SK-N-SH treated with all-trans-retinoic acid at 6 μM for 48 hours (cell line): Measurements from ENCODE around the gene SRPRB.

Experiments used
- ARNTL ChIP-seq: fragments of 450-650 bp; formaldehyde crosslinking; IDR thresholded peaks from 2 replicates; pipeline ENCODE4 v1.5.0; 2020; ENCODE audit warnings: low read depth, mild to moderate bottlenecking, moderate library complexity, borderline replicate concordance
- ESRRG ChIP-seq: fragments of 250-450 bp; sonication (Bioruptor Pico); IDR thresholded peaks from 2 replicates; pipeline ENCODE4 v1.6.1; 2021; ENCODE audit warnings: mild to moderate bottlenecking
- GLIS3 ChIP-seq: fragments of 250-450 bp; sonication (Bioruptor Pico); IDR thresholded peaks from 2 replicates; pipeline ENCODE4 v1.5.0; 2020; ENCODE audit warnings: mild to moderate bottlenecking, moderate library complexity
- ISL1 ChIP-seq: fragments of 250-450 bp; sonication (Bioruptor Pico); IDR thresholded peaks from 2 replicates; pipeline ENCODE4 v2.1.2; 2022; ENCODE audit warnings: mild to moderate bottlenecking, moderate library complexity
- OSR1 ChIP-seq: fragments of 250-450 bp; sonication (Bioruptor Pico); IDR thresholded peaks from 2 replicates; pipeline ENCODE4 v1.8.0; 2022; ENCODE audit warnings: moderate library complexity, mild to moderate bottlenecking, inconsistent platforms
- RARB ChIP-seq: fragments of 250-450 bp; sonication (Bioruptor Pico); IDR thresholded peaks from 2 replicates; pipeline ENCODE4 v1.8.0; 2021; ENCODE audit warnings: mild to moderate bottlenecking, moderate library complexity
- SNAI2 ChIP-seq: fragments of 250-450 bp; sonication (Bioruptor Pico); IDR thresholded peaks from 2 replicates; pipeline ENCODE4 v1.5.0; 2020; ENCODE audit warnings: mild to moderate bottlenecking, moderate library complexity
- ZC3H10 ChIP-seq: fragments of 250-450 bp; sonication (Bioruptor Pico); IDR thresholded peaks from 2 replicates; pipeline ENCODE4 v1.5.1; 2021; ENCODE audit warnings: mild to moderate bottlenecking, moderate library complexity
- ZNF70 ChIP-seq: fragments of 450-650 bp; formaldehyde crosslinking; IDR thresholded peaks from 2 replicates; pipeline ENCODE4 v1.5.0; 2020; ENCODE audit warnings: mild to moderate bottlenecking, moderate library complexity
- ZNF8 ChIP-seq: fragments of 450-650 bp; formaldehyde crosslinking; IDR thresholded peaks from 2 replicates; pipeline ENCODE4 v1.5.0; 2020; ENCODE audit warnings: mild to moderate bottlenecking, moderate library complexity
- TF ChIP-seq, protein P1 (sequence below): fragments of 250-450 bp; sonication (Bioruptor Pico); IDR thresholded peaks from 2 replicates; pipeline ENCODE4 v1.8.0; 2020; ENCODE audit warnings: mild to moderate bottlenecking, moderate library complexity, borderline replicate concordance
- TF ChIP-seq, protein P2 (sequence below): fragments of 250-450 bp; sonication (Bioruptor Pico); IDR thresholded peaks from 2 replicates; pipeline ENCODE4 v1.5.1; 2020; ENCODE audit warnings: low read depth, mild to moderate bottlenecking, moderate library complexity

DNA sequence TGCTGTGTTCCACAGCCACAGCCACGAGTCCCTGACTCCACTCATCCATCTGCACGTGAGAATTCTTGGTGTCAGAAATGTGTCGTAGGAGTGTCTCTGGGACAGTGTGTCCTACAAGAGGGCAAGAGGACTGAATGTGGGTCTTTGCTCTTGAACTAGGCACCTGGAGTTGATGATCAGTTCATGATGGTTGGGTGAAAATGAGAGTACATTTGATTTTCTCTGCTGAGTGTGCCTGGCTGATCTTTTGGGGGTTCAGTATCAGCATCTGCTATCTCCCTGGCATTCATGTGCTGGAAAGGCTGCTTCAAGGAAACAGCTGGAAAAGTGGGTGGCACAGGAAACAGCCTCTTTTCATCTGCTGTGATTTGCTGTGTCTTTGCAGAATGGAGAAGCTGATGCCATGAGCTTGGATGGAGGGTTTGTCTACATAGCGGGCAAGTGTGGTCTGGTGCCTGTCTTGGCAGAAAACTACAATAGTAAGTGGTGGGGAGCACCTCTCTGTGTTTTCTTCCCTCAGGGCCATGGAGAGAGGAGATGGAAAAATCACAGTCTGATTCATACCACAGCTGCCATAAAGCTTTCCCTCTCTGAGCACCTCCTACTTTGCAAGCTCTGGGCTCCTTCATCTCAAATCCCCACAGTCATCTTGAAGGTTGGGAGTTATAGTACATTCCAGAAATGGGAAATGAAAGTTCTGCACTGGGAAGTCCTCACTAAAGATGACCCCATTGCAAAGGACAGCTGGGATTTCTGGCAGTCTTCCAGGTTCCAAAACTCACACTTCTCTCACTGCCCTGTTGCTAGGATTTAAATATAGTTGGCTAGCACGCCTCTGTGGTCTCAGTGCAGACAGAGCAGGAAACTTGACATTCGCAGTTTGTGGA, 41.6 kb upstream of the SRPRB start:
- TF ChIP-seq ZNF70 (CRISPR knock-in tag) (no peak), GLIS3 (no peak), SNAI2 (CRISPR knock-in tag) (no peak), ESRRG (CRISPR knock-in tag) (no peak), ARNTL (CRISPR knock-in tag) (no peak), ZNF8 (CRISPR knock-in tag) (no peak), OSR1 (CRISPR knock-in tag) (no peak), ISL1 (CRISPR knock-in tag) (no peak), RARB (CRISPR knock-in tag) (no peak), ZC3H10 (CRISPR knock-in tag) (no peak)
- TF ChIP-seq, protein P1, sequence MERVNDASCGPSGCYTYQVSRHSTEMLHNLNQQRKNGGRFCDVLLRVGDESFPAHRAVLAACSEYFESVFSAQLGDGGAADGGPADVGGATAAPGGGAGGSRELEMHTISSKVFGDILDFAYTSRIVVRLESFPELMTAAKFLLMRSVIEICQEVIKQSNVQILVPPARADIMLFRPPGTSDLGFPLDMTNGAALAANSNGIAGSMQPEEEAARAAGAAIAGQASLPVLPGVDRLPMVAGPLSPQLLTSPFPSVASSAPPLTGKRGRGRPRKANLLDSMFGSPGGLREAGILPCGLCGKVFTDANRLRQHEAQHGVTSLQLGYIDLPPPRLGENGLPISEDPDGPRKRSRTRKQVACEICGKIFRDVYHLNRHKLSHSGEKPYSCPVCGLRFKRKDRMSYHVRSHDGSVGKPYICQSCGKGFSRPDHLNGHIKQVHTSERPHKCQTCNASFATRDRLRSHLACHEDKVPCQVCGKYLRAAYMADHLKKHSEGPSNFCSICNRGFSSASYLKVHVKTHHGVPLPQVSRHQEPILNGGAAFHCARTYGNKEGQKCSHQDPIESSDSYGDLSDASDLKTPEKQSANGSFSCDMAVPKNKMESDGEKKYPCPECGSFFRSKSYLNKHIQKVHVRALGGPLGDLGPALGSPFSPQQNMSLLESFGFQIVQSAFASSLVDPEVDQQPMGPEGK, result no peak
- TF ChIP-seq, protein P2, sequence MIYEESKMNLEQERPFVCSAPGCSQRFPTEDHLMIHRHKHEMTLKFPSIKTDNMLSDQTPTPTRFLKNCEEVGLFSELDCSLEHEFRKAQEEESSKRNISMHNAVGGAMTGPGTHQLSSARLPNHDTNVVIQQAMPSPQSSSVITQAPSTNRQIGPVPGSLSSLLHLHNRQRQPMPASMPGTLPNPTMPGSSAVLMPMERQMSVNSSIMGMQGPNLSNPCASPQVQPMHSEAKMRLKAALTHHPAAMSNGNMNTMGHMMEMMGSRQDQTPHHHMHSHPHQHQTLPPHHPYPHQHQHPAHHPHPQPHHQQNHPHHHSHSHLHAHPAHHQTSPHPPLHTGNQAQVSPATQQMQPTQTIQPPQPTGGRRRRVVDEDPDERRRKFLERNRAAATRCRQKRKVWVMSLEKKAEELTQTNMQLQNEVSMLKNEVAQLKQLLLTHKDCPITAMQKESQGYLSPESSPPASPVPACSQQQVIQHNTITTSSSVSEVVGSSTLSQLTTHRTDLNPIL (CRISPR knock-in tag), result no peak
